Measurements from ENCODE around the gene TUT4. TPM values are rescaled to one million over a fixed set of nuclear protein-coding genes. Genes with fewer than 3 reads are reported as not detected.

The TUT4 gene
- polyA plus RNA-seq, 1 donor from 2014 or later, result 84.1 TPM

DNA sequence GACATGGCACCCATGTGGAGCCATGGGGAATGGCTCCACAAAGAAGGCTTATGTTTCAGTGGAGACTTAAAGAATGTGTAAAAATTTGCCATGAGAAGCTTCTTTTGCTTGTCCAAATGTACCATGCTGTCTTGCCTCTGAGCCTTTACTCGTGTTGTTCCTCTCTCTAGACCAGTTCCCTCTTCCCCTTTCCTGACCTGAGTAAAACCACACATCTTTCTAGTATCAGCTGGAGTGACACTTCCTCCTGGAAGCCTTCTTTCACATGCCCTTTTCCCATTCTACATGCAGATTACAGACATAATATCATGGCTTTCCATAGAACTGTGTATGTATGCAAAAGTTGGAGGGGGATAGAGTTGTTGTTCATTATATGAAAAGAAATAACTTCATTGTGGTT, 35.6 kb upstream of the TUT4 start:
- Histone ChIP-seq H3F3A (ENCODE audit: insufficient read depth, low read length, poor library complexity, severe bottlenecking) (peaks cover 3% of the 10 kb centered on the region), H3K27me3 (ENCODE audit: insufficient read depth, low read depth, low read length) (no peaks in the 10 kb centered on the region), H3K79me2 (replicated peaks; ENCODE audit: insufficient read depth, low read length) (no peaks in the 10 kb centered on the region), H3K9ac (ENCODE audit: low read length) (no peak overlapping the region), H3K9me3 (ENCODE audit: low read length) (no peaks in the 10 kb centered on the region), H2AFZ (ENCODE audit: low read depth, low read length) (no peak overlapping the region), H3K4me3 (ENCODE audit: low read length) (no peak overlapping the region), H4K20me1 (ENCODE audit: insufficient read depth) (no peaks in the 10 kb centered on the region), H3K36me3 (ENCODE audit: insufficient read depth, low read length) (no peaks in the 10 kb centered on the region), H3K27ac (ENCODE audit: low read length) (no peak overlapping the region), H3K4me2 (ENCODE audit: low read length) (no peak overlapping the region), H3K9me2 (ENCODE audit: insufficient read depth, low read length) (no peaks in the 10 kb centered on the region)
- TF ChIP-seq, protein P1, sequence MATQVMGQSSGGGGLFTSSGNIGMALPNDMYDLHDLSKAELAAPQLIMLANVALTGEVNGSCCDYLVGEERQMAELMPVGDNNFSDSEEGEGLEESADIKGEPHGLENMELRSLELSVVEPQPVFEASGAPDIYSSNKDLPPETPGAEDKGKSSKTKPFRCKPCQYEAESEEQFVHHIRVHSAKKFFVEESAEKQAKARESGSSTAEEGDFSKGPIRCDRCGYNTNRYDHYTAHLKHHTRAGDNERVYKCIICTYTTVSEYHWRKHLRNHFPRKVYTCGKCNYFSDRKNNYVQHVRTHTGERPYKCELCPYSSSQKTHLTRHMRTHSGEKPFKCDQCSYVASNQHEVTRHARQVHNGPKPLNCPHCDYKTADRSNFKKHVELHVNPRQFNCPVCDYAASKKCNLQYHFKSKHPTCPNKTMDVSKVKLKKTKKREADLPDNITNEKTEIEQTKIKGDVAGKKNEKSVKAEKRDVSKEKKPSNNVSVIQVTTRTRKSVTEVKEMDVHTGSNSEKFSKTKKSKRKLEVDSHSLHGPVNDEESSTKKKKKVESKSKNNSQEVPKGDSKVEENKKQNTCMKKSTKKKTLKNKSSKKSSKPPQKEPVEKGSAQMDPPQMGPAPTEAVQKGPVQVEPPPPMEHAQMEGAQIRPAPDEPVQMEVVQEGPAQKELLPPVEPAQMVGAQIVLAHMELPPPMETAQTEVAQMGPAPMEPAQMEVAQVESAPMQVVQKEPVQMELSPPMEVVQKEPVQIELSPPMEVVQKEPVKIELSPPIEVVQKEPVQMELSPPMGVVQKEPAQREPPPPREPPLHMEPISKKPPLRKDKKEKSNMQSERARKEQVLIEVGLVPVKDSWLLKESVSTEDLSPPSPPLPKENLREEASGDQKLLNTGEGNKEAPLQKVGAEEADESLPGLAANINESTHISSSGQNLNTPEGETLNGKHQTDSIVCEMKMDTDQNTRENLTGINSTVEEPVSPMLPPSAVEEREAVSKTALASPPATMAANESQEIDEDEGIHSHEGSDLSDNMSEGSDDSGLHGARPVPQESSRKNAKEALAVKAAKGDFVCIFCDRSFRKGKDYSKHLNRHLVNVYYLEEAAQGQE (IDR thresholded peaks at IDR 0.05; ENCODE audit: borderline replicate concordance), result no peak
- no peak for TF ChIP-seq MXI1 (conservative IDR thresholded peaks at IDR 0.05; ENCODE audit: poor library complexity, severe bottlenecking)

DNA sequence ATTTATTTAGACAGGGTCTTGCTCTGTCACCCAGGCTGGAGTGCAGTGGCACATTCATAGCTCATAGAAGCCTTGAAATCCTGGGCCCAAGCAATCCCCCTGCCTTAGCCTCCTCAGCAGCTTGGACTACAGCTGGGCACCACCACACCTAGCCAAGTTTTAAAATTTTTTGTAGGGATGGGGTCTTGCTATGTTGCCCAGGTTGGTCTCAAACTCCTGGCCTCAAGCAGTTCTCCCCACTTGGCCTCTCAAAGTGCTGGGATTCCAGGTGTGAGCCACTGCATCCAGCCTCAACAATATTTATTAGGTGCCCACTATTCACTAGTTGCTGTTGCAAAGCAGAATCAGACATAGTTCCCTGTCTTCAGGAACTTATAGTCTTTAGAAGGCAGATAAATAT, 35.1 kb upstream of the TUT4 start:
- Histone ChIP-seq H3K27me3 (ENCODE audit: insufficient read depth, low read depth, low read length) (no peaks in the 10 kb centered on the region), H3K9me3 (ENCODE audit: low read length) (no peaks in the 10 kb centered on the region), H3K9me2 (ENCODE audit: insufficient read depth, low read length) (no peaks in the 10 kb centered on the region), H4K20me1 (ENCODE audit: insufficient read depth) (no peaks in the 10 kb centered on the region), H3K27ac (ENCODE audit: low read length) (no peak overlapping the region), H3K79me2 (replicated peaks; ENCODE audit: insufficient read depth, low read length) (no peaks in the 10 kb centered on the region), H3K9ac (ENCODE audit: low read length) (no peak overlapping the region), H3K36me3 (ENCODE audit: insufficient read depth, low read length) (no peaks in the 10 kb centered on the region), H3K4me3 (ENCODE audit: low read length) (no peak overlapping the region), H3F3A (ENCODE audit: insufficient read depth, low read length, poor library complexity, severe bottlenecking) (peaks cover 3% of the 10 kb centered on the region), H2AFZ (ENCODE audit: low read depth, low read length) (no peak overlapping the region), H3K4me2 (ENCODE audit: low read length) (no peak overlapping the region)
- no peak for TF ChIP-seq TAF1 (IDR thresholded peaks at IDR 0.05; ENCODE audit: low read depth)
- no peak for TF ChIP-seq POLR2AphosphoS5 (IDR thresholded peaks at IDR 0.05)
- TF ChIP-seq, protein P2, sequence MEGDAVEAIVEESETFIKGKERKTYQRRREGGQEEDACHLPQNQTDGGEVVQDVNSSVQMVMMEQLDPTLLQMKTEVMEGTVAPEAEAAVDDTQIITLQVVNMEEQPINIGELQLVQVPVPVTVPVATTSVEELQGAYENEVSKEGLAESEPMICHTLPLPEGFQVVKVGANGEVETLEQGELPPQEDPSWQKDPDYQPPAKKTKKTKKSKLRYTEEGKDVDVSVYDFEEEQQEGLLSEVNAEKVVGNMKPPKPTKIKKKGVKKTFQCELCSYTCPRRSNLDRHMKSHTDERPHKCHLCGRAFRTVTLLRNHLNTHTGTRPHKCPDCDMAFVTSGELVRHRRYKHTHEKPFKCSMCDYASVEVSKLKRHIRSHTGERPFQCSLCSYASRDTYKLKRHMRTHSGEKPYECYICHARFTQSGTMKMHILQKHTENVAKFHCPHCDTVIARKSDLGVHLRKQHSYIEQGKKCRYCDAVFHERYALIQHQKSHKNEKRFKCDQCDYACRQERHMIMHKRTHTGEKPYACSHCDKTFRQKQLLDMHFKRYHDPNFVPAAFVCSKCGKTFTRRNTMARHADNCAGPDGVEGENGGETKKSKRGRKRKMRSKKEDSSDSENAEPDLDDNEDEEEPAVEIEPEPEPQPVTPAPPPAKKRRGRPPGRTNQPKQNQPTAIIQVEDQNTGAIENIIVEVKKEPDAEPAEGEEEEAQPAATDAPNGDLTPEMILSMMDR (IDR thresholded peaks at IDR 0.05; ENCODE audit: poor library complexity, severe bottlenecking), result no peak
- no peak for TF ChIP-seq RAD21 (conservative IDR thresholded peaks at IDR 0.05)

DNA sequence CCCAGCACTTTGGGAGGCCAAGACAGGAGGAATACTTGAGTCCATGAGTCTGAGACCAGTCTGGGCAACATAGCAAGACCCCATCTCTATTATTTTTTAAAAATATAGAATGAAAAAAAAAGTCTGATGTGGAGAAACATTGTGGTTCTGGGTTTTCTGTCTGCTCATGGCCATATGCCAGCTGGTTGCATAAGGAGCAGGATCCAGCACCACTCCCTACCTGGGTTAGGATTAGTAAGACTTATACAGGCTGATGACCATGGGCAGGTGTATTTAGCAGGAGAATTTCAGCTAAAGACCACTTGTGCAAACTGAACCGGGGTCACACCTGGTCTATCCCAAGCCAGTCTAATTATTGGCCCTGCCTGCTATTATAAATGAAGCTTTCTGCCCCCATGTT, 32.6 kb upstream of the TUT4 start:
- H4K20me1 ChIP-seq (ENCODE audit: insufficient read depth), result no peaks in the 10 kb centered on the region
- H3K79me2 ChIP-seq (replicated peaks; ENCODE audit: insufficient read depth, low read length), result no peaks in the 10 kb centered on the region
- H3K36me3 ChIP-seq (ENCODE audit: insufficient read depth, low read length), result no peaks in the 10 kb centered on the region
- H3K9ac ChIP-seq (ENCODE audit: low read length), result no peak overlapping the region
- no peak overlapping the region for H3K27ac ChIP-seq (ENCODE audit: low read length)
- H3K4me3 ChIP-seq (ENCODE audit: low read length), result no peak overlapping the region
- H2AFZ ChIP-seq (ENCODE audit: low read depth, low read length), result no peak overlapping the region
- H3K4me2 ChIP-seq (ENCODE audit: low read length), result no peak overlapping the region
- H3K27me3 ChIP-seq (ENCODE audit: insufficient read depth, low read depth, low read length), result no peaks in the 10 kb centered on the region
- H3F3A ChIP-seq (ENCODE audit: insufficient read depth, low read length, poor library complexity, severe bottlenecking), result peaks cover 3% of the 10 kb centered on the region
- TF ChIP-seq, protein P2 (IDR thresholded peaks at IDR 0.05; ENCODE audit: poor library complexity, severe bottlenecking), result no peak
- TF ChIP-seq RAD21 (conservative IDR thresholded peaks at IDR 0.05) (no peak), POLR2AphosphoS5 (IDR thresholded peaks at IDR 0.05) (no peak), EP300 (conservative IDR thresholded peaks at IDR 0.05; ENCODE audit: poor library complexity, severe bottlenecking) (no peak), SMC3 (conservative IDR thresholded peaks at IDR 0.05; ENCODE audit: poor library complexity) (no peak)
- H3K9me3 ChIP-seq (ENCODE audit: low read length), result no peaks in the 10 kb centered on the region
- no peaks in the 10 kb centered on the region for H3K9me2 ChIP-seq (ENCODE audit: insufficient read depth, low read length)
